Tibial nerve (tissue), 4 donors: ENCODE results near the gene CKS1B.

ENCODE experiments used
- EP300 ChIP-seq, 2 donors: sonication (generic); formaldehyde crosslinking; IDR thresholded peaks; one replicate each; pipeline ENCODE4 v1.6.1; 2017; ENCODE audit warnings: antibody characterized with exemption in 2 of 2, mild to moderate bottlenecking in 1 of 2
- POLR2A ChIP-seq, 2 donors: fragments of 450-650 bp; IDR thresholded peaks; one replicate each; pipeline ENCODE4 v1.6.1; 2017; ENCODE audit warnings: antibody characterized with exemption in 2 of 2, mild to moderate bottlenecking in 2 of 2, moderate library complexity in 2 of 2
- TF ChIP-seq, protein P1 (sequence below), 5 experiments: fragments of 200-600 bp in 3 of 5; fragments of 450-650 bp in 2 of 5; sonication (generic) in 3 of 5; IDR thresholded peaks; one replicate each; pipeline ENCODE4 v1.5.1; 2016 to 2019; ENCODE audit warnings: antibody characterized with exemption in 5 of 5, mild to moderate bottlenecking in 3 of 5, moderate library complexity in 2 of 5

DNA sequence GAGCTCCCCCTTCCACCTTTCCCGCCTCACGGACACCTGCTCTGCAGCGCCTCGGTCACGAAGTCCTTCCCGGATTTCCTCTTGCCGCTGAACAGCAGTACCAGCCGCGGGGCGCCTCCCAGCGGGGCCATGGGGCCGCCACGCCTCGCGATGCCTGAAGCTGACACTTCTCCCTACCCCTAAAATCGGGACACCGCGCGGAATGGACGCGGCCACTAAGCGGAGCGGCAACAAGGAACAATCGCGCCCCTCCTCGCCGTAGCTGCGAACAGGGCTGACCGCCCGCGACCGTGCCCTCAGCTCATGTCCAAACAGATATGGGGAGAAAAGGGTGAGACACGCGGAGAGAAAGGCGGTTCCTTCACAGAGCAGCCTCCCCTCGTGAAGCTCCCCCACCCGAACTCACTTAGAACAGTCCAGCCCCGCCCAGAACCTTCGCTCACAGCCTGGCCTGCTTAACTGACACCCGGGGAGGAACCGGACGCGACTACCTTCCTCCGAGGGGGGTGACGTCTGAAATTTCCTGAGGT lies 37.9 kb upstream of the CKS1B start, which contains the start of gene PMVK:
- TF ChIP-seq, protein P1, sequence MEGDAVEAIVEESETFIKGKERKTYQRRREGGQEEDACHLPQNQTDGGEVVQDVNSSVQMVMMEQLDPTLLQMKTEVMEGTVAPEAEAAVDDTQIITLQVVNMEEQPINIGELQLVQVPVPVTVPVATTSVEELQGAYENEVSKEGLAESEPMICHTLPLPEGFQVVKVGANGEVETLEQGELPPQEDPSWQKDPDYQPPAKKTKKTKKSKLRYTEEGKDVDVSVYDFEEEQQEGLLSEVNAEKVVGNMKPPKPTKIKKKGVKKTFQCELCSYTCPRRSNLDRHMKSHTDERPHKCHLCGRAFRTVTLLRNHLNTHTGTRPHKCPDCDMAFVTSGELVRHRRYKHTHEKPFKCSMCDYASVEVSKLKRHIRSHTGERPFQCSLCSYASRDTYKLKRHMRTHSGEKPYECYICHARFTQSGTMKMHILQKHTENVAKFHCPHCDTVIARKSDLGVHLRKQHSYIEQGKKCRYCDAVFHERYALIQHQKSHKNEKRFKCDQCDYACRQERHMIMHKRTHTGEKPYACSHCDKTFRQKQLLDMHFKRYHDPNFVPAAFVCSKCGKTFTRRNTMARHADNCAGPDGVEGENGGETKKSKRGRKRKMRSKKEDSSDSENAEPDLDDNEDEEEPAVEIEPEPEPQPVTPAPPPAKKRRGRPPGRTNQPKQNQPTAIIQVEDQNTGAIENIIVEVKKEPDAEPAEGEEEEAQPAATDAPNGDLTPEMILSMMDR (IDR thresholded peaks at IDR 0.05) = peak; percentile 23 to 67 (median 45)
- peak; percentile 17 to 78 for TF ChIP-seq POLR2A (IDR thresholded peaks at IDR 0.05)
- TF ChIP-seq EP300 (IDR thresholded peaks at IDR 0.05) = peak in 1 of 2 donors; percentile 86
